DMS79 (cell line): ENCODE data around the gene PRKCE.

ENCODE experiments used
- DNase-seq: peaks from one replicate; lab custom pipeline; 2025; lab: John Stamatoyannopoulos, UW

The PRKCE gene

DNA sequence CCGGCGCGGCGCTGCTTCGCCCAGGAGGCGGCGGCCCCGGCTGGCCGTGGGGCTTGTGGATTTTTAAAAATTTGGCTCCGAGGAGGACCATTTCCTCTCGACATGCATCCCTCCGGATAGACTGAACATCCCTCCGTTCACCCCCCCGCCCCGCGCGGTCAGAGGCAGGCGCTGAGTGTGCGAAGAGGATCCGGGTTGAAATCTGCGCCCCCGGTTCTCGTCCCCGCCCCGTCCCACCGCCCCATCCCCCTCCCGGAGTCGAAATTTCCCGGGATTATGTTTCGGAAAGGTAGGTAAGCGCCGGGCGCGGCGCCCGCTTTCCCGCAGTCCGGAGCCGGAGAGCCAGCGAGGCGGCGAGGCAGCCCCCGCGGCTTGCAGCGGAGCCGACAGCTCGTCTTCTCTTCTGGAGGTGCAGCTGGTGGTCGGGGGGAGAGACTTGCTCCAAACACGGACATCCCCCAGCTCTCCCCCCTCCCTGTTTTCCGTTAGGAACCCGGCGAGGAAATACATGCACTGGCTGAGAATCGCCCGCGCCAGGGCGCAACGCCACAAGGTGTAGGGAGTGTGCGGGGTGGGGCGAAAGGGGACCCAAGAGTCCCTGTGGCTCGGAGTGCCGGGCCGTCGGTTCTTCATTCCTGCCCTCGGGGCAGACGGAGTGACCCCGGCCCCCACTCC lies at the start of gene PRKCE:
TSS of gene PRKCE (plus strand) at position 261 of the 675 bp plus-strand sequence.
- no peak for DNase-seq

DNA sequence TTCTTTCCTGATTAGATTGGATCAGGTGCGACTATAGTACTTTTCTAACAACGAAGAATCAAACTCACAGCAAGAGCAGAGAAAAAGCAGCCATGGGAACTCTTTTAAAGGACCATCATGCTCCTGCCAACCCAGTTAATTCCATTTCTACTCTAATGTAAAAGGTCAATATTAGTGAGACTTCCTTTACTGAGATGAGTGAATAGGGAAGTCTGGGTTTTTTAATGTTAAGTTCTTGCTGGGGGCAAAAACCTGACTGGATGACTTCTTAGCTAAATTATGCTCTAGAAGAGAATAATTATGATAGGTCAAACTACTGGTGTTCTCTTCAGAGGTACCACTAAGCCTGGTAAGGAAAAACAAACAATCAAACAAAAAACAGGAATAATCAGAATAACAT lies 48.9 kb upstream of the PRKCE start:
- DNase-seq: no peak

DNA sequence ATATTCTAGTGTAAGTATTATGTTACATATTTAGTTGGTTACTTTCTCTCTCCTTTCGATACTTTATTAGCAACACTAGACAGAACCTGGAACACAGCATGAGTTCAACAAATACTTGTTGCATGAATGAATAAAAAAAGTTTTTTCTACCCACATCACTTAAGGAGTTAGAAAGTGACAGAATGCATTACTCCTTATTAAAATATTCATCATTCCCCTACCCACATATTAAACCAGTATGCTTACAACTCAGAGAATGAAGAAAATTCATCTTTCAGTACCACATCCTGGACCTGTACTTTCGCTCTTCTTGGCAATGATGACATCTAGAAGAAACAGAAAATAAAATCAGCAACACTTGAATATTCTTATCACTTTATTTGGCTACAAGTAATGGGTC lies 46.4 kb upstream of the PRKCE start:
- no peak for DNase-seq

DNA sequence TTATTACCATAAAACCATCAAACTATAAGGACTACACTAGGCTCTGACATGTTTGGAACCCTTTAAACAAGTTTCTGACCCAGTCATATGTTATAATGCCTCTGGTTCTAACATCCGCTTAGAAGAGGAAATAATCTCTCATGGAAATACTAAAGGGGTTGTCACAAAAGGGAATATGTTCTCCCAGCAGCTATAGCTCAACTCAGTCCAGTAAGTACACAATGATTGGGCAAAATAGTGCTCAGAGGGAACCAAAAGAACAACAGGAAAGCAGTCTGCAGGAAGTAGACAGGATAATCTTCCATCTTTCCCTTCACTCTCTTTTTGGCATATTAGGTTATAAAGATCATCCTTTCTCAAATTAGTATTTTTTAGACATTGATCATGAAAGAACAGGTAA lies 44.7 kb upstream of the PRKCE start:
- DNase-seq: no peak

DNA sequence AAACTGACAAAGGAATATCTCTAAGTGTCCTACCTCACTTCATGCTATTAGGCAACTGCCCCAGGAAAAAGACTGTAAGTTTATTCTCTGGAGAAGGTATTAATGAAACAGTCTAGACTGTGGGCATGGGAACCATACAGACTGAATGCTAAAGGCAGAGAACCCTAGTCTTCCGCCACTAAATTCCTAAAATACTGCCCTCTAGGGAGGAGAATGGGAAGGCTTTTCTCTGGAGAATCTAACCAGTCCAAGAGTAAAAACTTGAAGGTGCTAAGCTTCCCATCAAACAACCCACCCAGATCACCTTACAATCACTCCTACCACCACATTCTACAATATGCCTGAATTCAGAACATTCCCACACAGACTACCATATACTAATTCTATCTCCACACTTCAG lies 43.8 kb upstream of the PRKCE start:
- DNase-seq: no peak

DNA sequence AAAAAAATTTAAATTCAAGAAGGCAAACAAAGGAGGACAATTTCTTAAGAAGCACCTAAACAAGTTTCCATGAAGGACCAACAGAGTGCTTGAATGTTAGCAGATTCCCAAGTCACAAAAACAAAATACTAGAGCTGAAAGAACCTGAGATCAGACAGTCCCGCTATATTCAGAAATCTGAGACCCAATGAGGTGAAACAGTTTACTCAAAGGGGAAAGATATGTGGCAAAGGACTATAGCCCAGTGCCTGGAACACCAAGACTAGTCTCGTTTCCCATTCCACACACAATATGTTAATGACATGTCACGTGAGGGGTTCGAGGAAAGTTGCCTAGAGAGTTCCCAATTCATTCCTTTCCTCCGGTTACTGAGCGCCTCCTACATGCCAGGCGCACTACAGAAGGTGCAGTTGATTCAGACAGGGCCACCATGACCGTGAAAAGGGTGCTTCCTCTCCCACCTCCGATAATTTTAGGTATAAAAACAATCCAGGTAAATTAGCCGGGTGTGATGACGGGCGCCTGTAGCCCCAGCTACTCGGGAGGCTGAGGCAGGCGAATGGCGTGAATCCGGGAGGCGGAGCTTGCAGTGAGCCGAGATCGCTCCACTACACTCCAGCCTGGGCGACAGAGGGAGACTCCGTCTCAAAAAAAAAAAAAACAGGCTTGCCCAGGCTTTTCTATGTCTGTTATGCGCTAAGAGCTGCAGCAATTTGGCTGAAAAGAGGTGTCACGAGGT lies 41.0 kb upstream of the PRKCE start:
- DNase-seq: peak; percentile 51

DNA sequence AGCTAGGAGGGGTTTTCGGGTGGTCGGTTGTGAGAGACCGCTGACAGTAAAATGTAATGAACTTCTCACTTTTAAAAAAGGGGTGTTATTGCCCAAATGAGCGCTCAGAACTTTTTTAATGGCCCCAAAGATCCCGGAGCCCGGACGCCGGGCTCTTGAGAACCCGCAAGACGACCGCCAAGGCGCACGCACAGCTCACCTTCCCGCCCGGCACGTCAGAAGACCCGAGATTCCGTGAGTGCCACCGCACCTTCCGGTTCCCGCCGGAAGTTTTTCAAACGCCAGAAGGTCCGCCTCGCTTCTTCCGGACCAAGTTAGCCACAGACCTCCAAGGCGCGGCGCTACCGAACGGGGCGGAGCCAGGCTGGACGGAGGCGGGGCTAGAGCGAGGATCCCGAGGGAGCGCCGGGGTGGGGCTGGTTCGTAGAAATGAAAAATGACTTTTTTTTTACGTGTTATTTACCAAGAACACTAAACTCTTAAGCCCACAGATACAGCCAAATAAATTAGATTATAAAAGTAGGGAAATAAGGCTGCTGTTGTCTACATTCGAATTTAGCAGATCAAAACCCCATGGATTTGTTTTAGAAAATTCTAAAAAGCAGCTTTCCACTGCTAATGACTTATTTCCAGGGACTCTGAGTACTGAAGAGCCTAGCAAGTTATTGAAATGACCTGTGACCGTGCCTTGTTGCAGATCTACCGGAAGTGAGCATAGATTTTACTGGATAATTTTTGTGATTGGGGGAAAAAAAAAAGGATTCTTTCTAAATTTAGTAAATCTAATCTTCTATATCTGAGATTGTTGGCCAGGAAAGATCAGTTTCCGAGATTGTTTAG lies 40.2 kb upstream of the PRKCE start, which contains the start of gene SRBD1:
TSS of gene SRBD1 (minus strand) at position 248 of the 840 bp plus-strand sequence. CDS start 5,826 bp downstream, outside the sequence.
- peak; percentile 92 for DNase-seq

DNA sequence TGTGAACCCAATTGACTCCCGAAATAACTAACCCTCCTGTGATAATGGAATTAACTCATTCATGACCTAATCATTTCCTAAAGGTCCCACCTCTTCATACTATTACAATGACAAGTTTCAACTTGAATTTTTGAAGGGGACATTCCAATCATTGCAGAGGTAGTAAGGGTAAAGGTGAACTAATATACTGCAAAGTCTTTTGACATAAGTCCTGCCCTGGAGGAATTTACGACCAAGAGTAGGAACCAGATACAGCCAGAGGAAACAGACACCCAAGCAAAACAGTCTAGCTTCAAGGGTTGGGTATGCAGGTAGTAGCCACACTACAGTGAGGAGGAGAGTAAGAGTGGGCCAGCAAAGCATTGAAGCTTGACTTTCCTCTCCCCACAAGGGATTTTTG lies 39.2 kb upstream of the PRKCE start:
- no peak for DNase-seq

DNA sequence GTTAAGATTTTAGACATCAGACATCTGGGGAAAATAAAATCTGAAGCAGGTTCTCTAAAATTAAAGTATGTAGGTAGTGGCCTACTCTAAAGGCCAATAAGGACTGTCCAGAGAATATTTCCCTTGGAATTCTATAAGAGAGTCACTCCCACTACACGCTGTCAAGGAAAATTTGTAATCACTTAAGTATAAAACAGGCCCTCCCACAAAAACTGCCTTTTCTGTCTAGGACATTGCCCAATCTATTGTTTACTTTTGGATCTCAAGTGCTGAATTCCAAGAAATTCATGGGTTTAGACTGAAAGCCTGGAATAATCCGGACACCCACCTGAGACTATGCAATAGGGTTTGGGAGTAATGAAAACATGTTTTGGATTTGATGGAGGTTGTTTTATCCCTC lies 38.7 kb upstream of the PRKCE start:
- no peak for DNase-seq

DNA sequence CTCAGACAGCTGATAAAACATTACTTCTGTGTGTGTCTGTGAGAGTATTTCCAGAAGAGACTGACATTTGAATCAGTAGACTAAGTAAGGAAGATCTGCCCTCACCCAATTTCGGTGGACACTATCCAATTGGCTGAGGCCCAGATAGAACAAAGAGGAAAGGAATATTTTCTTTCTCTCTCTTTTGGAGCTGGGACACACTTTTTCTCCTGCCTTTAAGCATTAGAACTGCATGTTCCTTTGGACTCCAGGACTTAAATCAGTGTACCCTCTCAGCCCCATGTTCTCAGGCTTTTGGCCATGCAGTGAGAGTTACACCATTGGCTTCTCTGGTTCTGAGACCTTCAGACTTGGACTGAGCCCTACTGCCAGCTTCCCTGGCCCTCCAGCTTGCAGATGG lies 37.1 kb upstream of the PRKCE start:
- DNase-seq: no peak

DNA sequence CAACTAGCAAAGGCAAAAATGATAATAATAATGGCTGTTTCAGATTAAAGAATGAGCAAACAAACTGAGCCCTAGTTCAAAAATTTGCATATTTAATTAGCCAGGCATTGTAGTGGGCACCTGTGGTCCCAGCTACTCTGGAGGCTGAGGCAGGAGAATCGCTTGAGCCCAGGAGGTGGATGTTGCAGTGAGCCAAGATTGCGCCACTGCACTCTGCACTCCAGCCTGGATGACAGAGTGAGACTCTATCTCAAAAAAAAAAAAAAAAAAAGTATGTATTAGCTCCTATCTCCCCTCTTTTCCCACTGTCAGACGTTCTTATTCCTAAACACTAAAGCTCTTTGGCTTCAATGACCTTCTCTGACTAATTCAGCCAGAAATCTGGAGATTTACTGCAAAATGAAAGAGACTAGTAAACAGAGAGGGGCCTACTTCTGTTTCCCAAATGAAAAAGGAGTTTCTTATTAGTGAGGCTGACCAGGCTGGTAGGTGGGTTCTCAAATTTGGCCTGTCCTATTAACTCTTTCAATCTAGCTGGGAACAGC lies 36.5 kb upstream of the PRKCE start:
- no peak for DNase-seq

DNA sequence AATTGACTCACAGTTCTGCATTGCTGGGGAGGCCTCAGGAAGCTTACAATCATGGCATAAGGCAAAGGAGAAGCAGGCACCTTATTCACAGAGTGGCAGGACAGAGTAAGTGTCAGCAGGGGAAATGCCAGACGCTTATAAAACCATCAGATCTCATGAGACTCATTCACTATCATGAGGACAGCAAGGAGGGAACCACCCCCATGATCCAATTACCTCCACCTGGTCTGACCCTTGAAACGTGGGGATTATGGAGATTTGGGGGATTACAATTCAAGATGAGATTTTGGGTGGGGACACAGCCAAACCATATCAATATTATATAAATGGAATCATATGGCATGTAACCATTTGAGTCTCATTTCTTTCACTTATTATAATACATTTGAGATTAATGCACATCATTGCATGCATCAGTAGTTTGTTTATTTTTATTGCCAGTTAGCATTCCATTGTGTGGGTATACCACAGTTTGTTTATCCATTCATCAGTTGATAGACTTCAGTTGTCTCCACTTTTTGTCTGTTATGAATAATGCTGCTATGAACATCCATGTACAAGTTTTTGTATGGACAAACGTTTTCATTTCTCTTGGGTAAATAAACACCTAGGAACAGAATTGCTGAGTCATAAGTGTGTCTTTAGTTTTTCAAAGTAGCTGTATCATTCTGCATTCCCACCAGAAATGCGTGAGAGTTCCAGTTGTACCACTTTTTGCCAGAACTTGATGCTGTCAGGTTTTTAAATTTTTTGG lies 34.6 kb upstream of the PRKCE start:
- DNase-seq: no peak

DNA sequence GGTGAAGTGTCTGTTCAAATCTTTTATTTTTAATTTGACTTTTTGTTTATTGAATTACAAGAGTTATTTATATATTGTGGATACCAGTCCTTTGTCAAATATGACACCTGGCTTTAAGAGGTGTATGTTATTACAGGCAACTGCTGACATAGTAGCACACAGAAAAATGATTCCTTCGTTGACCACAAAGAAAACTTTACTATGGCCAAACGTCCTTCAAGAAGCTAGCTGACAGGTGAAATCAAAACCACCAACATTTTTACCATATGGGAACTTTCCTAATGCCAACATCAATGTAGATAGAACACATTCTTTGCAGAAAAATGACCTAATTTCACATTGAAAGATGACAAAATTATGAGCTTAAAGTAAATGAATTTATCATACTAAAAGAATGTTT lies 34.0 kb upstream of the PRKCE start:
- no peak for DNase-seq

DNA sequence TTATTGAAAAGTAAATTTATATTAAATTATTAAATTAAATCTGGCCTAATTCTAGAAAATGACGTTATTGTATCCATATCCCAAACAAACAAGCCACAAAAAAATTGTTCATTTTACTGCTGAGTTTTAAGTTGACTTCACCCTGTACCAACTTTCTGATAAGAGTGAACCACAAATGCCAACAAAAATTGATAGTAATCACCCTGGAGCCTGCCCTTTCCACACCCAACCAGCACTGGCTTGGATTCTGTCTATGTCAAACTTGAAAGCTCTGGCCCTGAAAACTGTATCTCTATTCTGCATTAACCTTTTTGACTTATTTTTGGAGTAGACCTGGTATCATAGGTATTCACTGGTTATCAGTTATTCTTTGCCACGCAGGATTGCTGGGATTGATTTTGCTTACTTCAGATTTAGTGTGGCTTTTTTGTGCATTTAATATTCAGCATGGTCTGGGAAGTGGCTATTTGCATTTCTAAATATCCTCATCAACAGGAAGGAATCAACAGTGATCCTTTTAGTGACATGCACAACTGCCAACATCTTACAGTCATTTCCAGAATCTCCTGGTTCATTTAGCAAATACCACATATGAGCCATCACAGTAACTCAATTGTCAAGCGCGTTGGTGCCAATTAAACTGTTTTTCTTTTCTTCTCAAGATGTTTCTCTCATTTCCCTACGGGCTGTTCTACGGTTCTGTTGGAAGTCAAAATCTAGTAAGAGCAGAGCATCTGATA lies 29.0 kb upstream of the PRKCE start:
- no peak for DNase-seq

DNA sequence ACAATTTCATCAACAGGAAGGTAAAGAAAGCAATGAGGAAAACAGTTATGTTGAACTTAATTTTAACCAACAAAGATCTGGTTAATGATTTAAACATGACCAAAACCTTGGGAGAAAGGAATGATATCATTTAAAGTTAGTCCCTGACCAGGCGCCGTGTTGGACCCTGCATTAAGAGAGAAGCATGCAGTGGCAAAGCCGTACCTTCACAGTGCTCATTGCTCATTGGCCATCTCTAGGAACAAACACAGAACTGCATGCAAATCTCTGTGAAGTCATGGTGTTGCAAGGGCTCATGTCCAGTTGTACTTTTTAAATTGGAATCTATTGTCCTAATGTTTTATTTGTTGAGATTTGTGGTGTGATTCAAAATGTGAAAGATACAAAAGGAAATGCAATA lies 28.4 kb upstream of the PRKCE start:
- no peak for DNase-seq

DNA sequence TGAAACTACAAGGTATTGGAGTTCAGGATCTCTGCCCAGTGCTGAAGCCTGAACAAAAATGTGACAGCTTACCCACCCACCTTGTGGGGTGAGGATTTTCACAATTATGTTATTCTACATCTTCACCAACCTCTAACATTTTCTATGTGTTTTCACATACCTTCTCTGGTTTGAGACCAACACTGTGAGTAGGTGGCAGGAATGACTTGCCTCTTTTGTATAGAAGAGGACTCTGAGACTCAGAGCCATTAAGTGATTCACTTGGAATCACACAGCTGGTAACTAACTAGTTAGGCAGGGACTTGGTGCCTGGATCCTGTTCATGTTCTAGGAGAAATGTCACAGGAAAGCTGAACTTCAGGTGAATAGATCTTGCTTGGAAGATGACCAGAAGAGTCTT lies 25.7 kb upstream of the PRKCE start:
- no peak for DNase-seq

DNA sequence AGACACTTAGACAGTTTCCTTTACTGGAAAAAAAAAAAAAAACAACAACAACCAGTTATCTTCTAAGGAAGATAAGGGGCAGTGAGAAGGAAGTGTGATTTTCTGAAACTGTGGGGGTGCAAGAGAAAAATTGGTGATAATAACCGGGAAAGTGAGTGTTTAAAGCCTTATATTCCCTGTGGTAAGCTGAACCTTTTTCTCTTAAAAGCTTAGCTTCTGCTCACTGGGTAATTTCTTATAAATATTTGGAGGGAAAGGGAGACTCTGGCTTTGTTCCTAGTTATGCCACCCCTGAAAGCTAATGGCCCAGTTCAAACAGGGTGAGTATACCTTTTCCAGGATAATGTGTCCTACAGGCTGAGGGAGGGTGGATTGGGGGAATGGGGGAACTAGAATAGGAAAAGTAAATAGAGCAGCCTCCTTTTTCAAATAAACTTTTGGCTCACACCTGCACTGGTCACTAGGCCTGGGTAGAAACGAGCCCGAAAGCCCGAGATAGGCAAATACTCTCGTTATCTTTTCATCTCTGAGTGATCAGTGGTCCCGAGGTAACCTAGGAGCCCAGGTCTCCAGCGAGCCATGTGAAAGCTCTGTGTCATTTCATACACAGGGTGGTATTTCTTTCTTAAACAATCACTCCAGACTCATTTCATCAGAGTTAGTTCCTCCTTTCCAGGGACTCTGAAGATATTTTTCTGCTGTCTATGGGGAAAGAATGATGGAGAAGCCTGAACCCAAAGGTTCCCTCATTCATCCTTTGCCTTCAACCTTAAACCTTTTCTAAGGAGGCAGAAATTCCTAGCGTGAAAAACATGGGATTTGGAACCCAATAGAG lies 24.9 kb upstream of the PRKCE start:
- DNase-seq: peak; percentile 32

DNA sequence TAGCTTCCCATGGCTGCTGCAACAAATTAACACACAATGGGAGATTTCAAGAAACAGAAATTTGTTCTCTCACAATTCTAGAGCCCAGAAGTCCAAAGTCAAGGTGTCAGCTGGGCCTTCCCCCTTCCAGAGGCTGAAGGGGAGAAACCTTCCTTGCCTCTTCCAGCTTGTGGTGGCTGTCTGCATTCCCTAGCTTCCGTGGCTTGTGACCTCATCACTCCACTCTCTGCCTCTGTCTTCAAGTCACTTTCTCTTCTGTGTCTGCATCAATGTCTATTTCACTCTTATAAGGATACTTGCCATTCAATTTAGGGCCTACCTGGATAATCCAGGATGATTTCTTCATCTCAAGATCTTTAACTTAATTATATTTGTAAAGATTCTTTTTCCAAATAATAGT lies 23.6 kb upstream of the PRKCE start:
- DNase-seq: no peak

DNA sequence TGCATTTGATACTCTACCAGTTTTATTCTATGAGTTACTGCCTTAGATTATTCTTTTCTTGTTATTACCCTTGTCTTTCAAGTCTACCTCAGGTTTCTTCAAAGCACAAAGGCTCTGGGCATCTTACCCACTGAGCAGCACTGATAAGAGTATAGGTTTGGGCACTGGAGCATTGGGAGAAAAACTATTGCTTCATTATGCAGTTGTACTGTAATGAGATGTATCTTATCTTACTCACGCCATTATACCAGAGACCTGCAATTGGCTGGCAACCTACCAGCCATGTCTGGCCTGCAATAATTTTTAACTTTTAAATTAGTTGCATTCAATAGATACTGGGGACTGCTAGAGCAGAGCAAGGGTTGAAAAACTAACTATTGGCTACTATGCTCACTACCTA lies 21.5 kb upstream of the PRKCE start:
- no peak for DNase-seq

DNA sequence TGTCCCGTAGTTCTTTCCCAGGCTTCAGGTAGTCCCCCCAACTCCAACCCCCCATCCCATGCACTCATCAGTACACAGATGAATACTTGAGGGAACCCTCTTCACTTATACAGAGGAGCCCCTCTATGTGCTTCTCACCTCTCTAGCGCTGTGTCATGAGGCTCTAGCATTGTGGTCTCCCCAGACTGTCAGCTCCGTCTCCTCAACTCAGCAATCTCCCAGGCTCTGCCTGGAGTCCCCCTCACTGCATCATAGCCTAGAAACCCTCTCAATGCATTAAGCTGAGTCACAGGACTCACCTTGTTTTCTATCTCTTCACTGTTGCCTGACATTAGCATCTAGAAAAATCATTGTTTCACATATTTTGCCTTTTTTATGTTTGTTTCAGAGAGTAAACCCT lies 20.2 kb upstream of the PRKCE start:
- DNase-seq: no peak
